H1 (cell line): ENCODE data around the gene DSTYK. TPM values are rescaled to one million over a fixed set of nuclear protein-coding genes. Genes with fewer than 3 reads are reported as not detected.

Experiments used
- CHD1 ChIP-seq: IDR thresholded peaks from 2 replicates; pipeline ENCODE4 v1.6.1; 2012; ENCODE audit warnings: low read depth, low read length, improper control_type of control experiment
- polyA plus RNA-seq, 7 experiments: library from polyadenylated mRNA; depleted of rRNA in 3 of 7; stranded (reverse) in 5 of 7; unstranded in 2 of 7; fragments of >200 nt in 5 of 7; fragments of 200-250 nt in 2 of 7; gene quantifications; 1 replicate in 5 of 7; 2 replicates in 1 of 7; 4 replicates in 1 of 7; pipeline versions ENCODE4 v1.2.1 to v1.2.3, GENCODE V29; 2011 to 2013; ENCODE audit warnings: missing spikeins in 2 of 7, mixed read lengths in 2 of 7
- total RNA-seq: library from RNA; stranded (reverse); fragmentation: NEBNext Ultra II Directional; extraction: Animal tissue kit (Norgen Biotek cat#: 25700); gene quantifications from 2 replicates; pipeline ENCODE4 v1.2.1, GENCODE V29; 2021
- TF ChIP-seq, protein P1 (sequence below): IDR thresholded peaks from 2 replicates; pipeline ENCODE4 v1.6.1; 2012; ENCODE audit warnings: low read length, inconsistent platforms

Gene DSTYK
- total and polyA plus RNA-seq, 2 of the 8 experiments (the other 6 are each of a cell fraction or from before 2014, with no cell fraction given) = 2.7 to 8.5 TPM

GRCh38 chr1:205187420-205187819 lies 24.1 kb downstream of the DSTYK start (continued):
- no peak for TF ChIP-seq CHD1
- TF ChIP-seq, protein P1, sequence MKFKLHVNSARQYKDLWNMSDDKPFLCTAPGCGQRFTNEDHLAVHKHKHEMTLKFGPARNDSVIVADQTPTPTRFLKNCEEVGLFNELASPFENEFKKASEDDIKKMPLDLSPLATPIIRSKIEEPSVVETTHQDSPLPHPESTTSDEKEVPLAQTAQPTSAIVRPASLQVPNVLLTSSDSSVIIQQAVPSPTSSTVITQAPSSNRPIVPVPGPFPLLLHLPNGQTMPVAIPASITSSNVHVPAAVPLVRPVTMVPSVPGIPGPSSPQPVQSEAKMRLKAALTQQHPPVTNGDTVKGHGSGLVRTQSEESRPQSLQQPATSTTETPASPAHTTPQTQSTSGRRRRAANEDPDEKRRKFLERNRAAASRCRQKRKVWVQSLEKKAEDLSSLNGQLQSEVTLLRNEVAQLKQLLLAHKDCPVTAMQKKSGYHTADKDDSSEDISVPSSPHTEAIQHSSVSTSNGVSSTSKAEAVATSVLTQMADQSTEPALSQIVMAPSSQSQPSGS = no peak
- TF ChIP-seq, all 59 proteins: peak for 0
